22Rv1 (cell line): ENCODE results near the gene ORM2.

Experiments
- H3K27ac ChIP-seq: fragments of 450-650 bp; 2 replicates; pipeline ENCODE4 v1.5.1; 2017
- CTCF ChIP-seq: fragments of 450-650 bp; IDR thresholded peaks from 2 replicates; pipeline ENCODE4 v1.5.1; 2017; ENCODE audit warnings: mild to moderate bottlenecking
- ZFX ChIP-seq: fragments of 450-650 bp; IDR thresholded peaks from 2 replicates; pipeline ENCODE4 v1.6.1; 2017; ENCODE audit warnings: antibody characterized with exemption, borderline replicate concordance

The ORM2 gene

GRCh38 chr9:114348261-114348905 is 18.7 kb downstream of the ORM2 start:
- TF ChIP-seq ZFX = no peak
- TF ChIP-seq CTCF = no peak
- H3K27ac ChIP-seq = no peak overlapping the region

DNA sequence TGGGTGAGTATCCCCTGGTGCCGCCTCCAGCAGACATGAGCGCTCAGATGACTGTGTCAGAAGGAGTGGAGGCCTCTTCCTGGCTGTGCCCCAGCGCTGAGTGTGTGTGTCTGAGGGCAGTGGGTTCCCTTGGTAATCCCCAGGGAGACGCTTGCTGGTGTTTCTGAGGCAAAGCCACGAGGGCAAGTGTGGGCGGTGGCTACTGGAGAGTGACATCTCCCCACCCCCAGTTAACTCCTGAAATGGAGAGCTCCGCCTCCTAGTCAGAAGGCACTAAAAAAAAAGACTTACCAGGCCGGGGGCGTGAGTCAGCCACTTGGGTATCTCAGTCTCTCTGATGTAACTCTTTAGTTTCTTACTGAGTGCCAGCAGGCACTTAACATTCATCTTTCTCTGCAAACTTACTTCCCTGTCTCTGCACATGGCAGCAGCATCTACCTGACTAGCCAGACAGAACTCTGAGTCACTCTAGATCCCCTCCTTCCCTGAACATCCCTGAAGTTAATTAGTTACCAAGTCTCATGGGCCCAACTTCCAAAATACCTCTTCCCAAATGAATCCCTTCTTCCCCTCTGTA is 19.3 kb downstream of the ORM2 start:
- no peak for TF ChIP-seq CTCF
- TF ChIP-seq ZFX = no peak
- H3K27ac ChIP-seq = no peak overlapping the region

GRCh38 chr9:114349713-114350480 is 20.2 kb downstream of the ORM2 start:
- TF ChIP-seq CTCF (no peak), ZFX (no peak)
- no peak overlapping the region for H3K27ac ChIP-seq

DNA sequence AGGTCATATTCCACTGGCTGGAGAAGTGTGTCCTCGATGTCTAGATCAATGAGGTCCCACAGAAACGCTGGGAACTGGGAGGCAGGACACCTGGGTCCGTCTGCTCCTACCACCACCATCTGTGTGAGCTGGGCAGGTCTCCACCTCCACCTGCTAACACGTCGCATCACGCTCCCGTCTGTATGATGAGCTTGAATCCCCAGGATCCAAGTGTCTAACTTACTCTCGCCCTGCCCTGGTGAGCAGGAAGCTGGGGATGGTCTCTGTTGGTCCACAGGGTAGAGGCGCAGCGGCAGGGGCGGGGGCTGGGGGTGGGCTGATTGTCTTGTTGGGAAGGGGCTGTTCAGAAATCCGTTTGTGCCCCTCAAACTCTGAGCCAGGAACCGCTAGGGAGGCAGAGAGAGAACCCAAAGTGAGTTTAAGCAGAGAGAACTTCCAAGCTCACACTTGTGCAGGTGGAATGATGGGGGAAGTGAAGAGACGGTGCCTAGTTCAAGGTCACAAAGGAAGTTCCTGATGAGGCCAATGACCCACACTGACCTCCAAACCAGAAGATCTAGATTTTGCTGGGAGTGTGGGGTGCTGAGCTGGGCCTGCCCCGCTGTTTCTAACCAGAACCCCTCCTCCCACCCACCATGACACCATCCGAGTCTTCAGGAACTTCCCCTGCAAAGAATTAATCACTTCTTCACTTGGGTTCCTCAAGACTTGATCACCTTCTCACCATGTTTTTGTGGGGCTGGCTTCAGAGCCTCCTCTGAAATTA is 21.1 kb downstream of the ORM2 start:
- H3K27ac ChIP-seq = no peak overlapping the region
- TF ChIP-seq CTCF (no peak), ZFX (no peak)

- TF ChIP-seq ZFX (no peak), CTCF (no peak)
- no peak overlapping the region for H3K27ac ChIP-seq
Observed at GRCh38 chr9:114351932-114352331, 22.3 kb downstream of the ORM2 start.

DNA sequence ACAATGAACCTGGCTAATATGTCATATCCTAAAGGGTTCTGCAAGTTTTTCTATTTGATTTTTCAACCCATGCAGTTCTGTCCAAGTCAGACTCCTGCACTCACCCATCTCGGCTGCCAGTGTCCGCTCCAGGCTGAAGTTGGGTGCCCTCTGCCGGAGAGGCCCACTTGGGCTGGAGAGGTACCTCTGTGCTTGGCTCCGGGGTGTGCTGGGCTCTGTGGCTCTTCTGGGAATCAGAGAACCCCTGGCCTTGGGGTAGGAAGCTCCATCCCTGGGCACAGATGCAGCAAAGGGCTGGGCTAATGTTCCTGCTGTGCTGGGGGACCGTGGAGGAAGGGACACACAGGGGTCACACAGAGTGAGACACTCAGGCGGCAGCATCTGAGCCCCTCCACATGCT is 26.2 kb downstream of the ORM2 start:
- no peak for TF ChIP-seq ZFX
- no peak for TF ChIP-seq CTCF
- no peak overlapping the region for H3K27ac ChIP-seq
